T-helper 1 cell treated with Interleukin-12 subunit alpha and Interleukin-12 subunit beta and Interleukin-4 antibody, amounts not matched to agents 30 μg/mL and 1 μg/mL, for 36 hours (primary cell): ENCODE data around the gene CLIC1.

Source experiments
- H3K27ac Mint-ChIP-seq: one replicate; pipeline ENCODE4 v1.8.0; 2021; ENCODE audit warnings: mild to moderate bottlenecking, mixed read lengths
- H3K27me3 Mint-ChIP-seq: one replicate; pipeline ENCODE4 v1.8.0; 2021; ENCODE audit warnings: low read depth, mixed read lengths
- H3K36me3 Mint-ChIP-seq: one replicate; pipeline ENCODE4 v1.8.0; 2021; ENCODE audit warnings: low read depth, mixed read lengths
- H3K4me1 Mint-ChIP-seq: one replicate; pipeline ENCODE4 v1.8.0; 2021; ENCODE audit warnings: low read depth, mixed read lengths
- H3K4me3 Mint-ChIP-seq: one replicate; pipeline ENCODE4 v1.8.0; 2021; ENCODE audit warnings: mild to moderate bottlenecking, moderate library complexity, mixed read lengths
- H3K9me3 Mint-ChIP-seq: one replicate; pipeline ENCODE4 v1.8.0; 2021; ENCODE audit warnings: mixed read lengths

CLIC1 gene

DNA sequence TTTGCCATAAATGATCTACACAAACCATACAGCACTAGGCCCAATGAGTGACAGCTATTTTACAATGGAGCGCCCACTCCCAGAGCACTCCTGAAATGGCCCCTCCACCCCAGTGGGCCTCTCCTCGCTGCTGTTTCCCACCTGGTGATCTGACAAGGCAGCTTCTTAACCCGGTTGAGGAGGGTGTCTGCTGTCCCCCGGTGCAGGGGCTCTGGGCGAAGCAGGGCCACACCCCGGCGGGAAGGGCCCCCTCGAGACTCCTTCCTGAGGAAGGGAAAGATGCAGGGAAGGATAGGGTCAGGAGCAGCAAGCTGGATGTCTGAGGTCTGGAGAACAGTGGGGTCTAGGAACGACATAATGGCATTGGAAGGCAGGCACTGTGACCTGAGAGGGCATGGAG lies 43.4 kb downstream of the CLIC1 start:
- peaks cover 36% of the 10 kb centered on the region for H3K36me3 Mint-ChIP-seq
- no peak overlapping the region for H3K4me3 Mint-ChIP-seq

DNA sequence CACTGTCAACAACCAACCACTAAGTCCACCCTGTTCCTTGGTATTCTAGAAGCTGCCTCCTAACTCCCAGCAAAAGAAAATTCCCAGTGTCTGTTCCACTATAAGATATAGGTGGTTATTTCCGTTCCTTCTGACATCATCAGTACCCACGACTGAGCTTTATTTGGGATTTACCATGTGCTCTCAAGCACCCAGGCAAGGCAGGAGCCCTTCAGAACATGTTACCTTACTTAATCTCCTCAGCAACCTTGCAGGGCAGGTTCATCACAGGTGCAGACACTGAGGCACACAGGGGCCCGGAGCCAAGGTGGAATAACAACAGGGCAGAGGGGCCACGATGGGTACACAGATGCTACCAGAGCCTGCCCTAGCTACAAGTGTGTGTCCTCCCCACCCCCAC lies 44.0 kb downstream of the CLIC1 start:
- Mint-ChIP-seq H3K4me1 (peaks cover 3% of the 10 kb centered on the region), H3K9me3 (no peaks in the 10 kb centered on the region), H3K4me3 (no peak overlapping the region), H3K27me3 (no peaks in the 10 kb centered on the region), H3K36me3 (peaks cover 36% of the 10 kb centered on the region), H3K27ac (no peak overlapping the region)

More for the DNA sequence above, 43.4 kb downstream of the CLIC1 start:
- peaks cover 8% of the 10 kb centered on the region for H3K4me1 Mint-ChIP-seq
- H3K27me3 Mint-ChIP-seq: no peaks in the 10 kb centered on the region
- H3K27ac Mint-ChIP-seq: no peak overlapping the region
- no peaks in the 10 kb centered on the region for H3K9me3 Mint-ChIP-seq

DNA sequence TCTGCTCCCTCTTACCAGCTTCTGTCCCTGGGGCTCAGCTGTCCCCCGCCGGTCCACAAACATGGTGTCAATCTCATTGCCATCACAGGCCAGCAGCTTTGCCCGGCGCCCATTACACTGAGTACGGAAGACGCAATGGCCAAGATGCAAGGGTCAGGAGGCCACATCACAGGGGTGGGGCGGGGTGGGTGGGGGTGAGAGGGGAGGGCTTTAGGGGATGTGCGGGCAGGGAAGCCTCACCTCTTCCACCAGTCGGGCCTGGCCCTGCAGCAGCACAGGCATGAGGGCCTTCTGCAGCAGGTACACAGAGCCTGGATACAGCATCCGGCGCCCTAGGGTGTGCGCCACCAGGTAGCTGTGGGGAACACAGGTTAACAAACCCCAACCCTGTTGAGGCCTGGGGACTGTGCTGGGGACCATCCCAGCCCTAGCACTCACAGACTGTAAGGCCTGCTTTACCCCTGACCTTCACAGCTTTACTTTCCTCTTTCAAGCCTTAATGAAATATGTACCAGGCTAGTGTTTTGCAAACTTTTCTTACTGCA lies 44.7 kb downstream of the CLIC1 start:
- no peak overlapping the region for H3K4me3 Mint-ChIP-seq
- H3K36me3 Mint-ChIP-seq: peaks cover 34% of the 10 kb centered on the region
- no peak overlapping the region for H3K27ac Mint-ChIP-seq
- H3K4me1 Mint-ChIP-seq: no peaks in the 10 kb centered on the region
- no peaks in the 10 kb centered on the region for H3K9me3 Mint-ChIP-seq
- no peaks in the 10 kb centered on the region for H3K27me3 Mint-ChIP-seq

DNA sequence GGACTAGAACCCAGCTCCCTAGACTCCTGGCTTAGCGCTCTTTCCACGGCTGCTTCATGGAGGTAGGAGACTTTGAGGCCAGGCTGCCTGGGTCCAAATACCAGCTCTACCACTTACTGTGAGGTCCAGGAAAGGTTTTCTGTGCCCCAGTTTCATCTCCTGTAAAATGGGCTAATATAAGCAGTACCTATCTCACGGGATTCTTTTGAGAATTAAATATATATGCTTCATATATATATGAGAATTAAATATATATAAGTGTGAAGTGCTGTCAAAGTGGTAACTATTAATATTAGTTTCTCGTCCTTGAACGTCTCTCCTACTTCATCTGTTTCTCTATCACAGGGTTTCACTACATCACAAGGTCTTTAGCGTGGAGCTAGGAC lies 45.3 kb downstream of the CLIC1 start:
- H3K9me3 Mint-ChIP-seq: no peaks in the 10 kb centered on the region
- H3K36me3 Mint-ChIP-seq: peaks cover 36% of the 10 kb centered on the region
- no peaks in the 10 kb centered on the region for H3K4me1 Mint-ChIP-seq

DNA sequence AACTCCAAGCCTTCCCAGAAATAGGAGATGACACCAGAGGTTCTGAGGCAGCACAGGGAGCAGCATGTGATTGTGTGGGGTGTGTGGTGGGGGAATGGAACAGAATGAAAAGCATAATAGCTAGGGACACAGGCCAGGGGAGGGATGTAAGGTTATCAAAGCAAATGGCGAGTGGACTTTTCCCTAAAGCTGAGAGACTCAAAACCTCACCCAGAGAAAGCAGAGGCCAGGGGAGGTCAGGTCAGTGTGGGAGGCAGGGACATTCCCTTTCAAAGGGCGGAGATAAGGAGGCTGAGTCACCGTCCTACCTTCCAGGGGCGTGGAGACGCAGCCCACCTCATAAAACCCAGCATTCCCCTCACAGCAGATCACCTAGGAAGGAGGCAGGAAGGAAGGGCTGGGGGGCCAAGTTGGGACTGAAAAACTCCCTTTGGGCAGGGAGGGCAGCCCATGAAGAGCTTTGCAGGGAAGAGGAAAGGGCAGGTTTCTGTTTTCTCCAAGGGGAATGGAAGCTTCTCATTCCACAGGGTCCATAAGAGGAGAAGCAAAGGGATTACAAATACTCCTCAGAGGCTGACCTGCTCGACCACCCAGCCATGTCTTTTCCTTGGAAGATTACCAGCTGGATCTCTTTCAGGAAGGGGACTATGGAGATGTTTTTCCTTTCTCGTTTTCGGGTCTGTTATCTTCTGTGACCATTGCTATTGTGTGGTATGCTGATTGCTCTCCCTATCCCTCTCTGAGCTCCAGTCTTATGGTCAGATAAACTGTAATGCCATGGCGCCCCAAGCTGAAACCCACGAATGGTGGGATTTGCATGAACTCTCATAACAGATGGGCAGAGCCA lies 45.9 kb downstream of the CLIC1 start:
- Mint-ChIP-seq H3K27ac (no peak overlapping the region), H3K4me3 (no peak overlapping the region), H3K4me1 (no peaks in the 10 kb centered on the region), H3K27me3 (no peaks in the 10 kb centered on the region), H3K9me3 (no peaks in the 10 kb centered on the region), H3K36me3 (peaks cover 38% of the 10 kb centered on the region)

More for the DNA sequence above, 45.3 kb downstream of the CLIC1 start:
- H3K27me3 Mint-ChIP-seq: no peaks in the 10 kb centered on the region
- H3K27ac Mint-ChIP-seq: no peak overlapping the region
- no peak overlapping the region for H3K4me3 Mint-ChIP-seq

DNA sequence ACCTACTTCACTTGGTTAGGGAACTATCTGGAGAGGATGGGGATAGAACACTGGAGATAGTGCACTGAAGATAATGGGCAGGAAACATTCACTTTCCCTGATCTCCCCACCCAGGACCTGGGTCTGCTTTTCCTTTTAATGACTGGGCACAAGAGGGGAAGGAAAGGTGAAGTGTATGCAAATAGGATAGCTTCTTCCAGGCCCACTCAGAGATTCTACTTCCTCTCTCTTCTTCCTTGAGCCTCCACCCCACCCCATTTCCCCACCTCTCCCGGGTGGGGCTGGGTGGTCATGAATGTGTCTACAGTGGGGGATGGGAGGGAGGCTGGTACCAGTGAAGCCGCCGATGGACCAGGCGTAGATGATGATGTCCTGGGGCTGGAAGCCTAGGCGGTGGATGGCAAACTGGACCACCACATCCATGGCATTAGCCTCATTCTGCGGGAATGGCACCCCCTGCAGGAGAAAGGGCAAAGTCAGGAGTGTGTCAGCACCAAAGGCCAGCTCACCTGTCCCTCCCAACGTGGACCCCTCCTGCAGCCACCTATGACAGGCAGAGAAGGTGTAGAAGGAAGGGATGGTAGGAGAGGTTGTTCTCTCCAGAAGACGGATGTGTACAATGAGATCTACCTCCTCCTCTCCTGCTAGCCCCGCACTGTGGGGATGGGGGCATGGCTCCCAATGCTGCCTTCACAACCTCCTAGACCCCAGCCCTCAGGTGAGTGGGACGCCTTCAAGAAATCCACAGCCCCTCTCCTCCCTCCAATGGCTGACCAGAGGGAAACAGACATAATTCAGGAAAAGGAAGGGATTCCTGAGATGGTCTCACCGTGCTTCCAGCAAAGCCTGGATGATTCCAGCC lies 46.9 kb downstream of the CLIC1 start:
- Mint-ChIP-seq H3K36me3 (peaks cover 38% of the 10 kb centered on the region), H3K27ac (no peak overlapping the region), H3K4me3 (no peak overlapping the region), H3K4me1 (no peaks in the 10 kb centered on the region), H3K9me3 (no peaks in the 10 kb centered on the region), H3K27me3 (no peaks in the 10 kb centered on the region)

DNA sequence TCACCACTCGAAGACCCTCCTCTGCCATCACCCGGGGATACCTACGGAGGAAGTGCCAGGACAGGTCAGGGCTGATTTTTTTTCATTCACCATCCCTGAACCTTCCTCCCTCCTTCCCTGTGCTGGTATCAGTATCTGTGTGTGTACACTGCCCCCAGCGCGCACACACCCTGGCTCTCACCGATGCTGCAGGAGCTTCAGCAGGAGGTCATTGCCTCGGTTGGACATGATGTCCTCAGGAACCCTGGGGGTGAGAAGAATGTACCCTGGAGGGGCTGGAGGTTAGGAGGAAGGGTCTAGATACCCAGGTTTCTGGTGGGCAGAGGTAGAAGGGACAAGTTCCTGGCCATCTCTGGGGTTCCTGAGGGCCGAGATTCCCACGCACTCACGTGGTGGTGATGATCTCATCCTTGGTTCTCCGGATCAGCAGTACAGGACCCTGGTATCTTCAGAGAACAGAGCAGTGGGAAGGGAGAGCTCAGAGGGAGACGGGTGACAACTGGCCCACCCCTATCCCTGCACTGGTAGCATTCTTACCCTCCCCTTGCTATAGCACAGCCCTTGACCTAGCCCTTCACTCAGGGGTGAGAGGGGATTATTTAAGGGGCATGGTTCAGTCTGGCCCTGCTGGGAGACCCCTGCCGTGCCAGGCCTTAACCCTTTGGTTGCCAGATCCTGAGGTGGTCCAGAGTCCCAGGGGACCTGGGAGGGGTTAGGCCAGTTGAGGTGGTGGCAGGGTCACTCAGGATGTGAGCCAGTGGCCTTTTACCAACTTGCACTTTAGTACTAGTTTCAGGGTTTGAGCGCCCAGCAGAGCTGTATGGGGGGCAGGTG lies 48.3 kb downstream of the CLIC1 start:
- Mint-ChIP-seq H3K4me3 (no peak overlapping the region), H3K27ac (no peak overlapping the region), H3K27me3 (no peaks in the 10 kb centered on the region), H3K9me3 (no peaks in the 10 kb centered on the region), H3K4me1 (no peaks in the 10 kb centered on the region), H3K36me3 (peaks cover 37% of the 10 kb centered on the region)

DNA sequence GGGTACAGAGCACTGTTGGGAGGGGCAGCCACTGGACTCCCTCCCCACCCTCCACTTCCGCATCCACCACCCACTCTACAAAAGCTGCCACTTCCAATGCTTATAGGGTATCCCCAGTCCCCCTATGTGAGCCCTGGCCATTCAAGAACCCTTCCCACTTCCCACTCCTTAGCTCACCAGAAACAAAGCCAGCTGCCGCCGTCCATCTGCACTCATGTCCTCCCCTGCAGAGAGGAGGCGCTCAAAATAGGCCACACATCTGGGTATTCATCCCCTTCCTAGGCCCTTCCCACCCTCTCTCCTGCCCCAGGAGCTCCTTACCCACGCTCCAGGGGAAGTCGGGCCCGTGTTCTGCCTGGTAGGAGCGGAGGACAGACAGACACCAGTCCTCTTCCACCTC lies 49.0 kb downstream of the CLIC1 start:
- Mint-ChIP-seq H3K9me3 (no peaks in the 10 kb centered on the region), H3K27me3 (no peaks in the 10 kb centered on the region), H3K36me3 (peaks cover 31% of the 10 kb centered on the region), H3K27ac (no peak overlapping the region), H3K4me1 (no peaks in the 10 kb centered on the region), H3K4me3 (no peak overlapping the region)

DNA sequence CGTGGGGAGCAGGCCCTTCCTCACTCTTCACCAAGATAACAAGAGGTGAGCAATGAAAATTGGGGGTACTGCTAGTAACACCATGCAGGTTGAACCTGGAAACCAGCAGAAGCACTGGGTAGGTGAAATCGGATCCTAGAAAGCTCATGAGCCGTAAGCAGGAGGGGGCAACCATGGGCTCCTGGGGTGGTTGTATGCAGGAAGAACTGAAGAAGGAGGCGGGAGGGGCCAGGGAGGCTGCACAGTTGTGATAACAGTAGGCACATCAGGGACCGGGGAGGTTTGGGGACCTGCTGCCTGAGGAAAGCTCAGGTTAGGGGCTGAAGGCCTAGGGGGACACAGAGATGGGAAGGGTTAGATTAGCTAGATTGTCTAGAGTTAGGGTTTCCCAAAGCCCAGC lies 49.8 kb downstream of the CLIC1 start:
- peaks cover 1% of the 10 kb centered on the region for H3K4me1 Mint-ChIP-seq
- no peak overlapping the region for H3K27ac Mint-ChIP-seq
- no peaks in the 10 kb centered on the region for H3K9me3 Mint-ChIP-seq
- no peaks in the 10 kb centered on the region for H3K27me3 Mint-ChIP-seq
- no peak overlapping the region for H3K4me3 Mint-ChIP-seq
- peaks cover 31% of the 10 kb centered on the region for H3K36me3 Mint-ChIP-seq

DNA sequence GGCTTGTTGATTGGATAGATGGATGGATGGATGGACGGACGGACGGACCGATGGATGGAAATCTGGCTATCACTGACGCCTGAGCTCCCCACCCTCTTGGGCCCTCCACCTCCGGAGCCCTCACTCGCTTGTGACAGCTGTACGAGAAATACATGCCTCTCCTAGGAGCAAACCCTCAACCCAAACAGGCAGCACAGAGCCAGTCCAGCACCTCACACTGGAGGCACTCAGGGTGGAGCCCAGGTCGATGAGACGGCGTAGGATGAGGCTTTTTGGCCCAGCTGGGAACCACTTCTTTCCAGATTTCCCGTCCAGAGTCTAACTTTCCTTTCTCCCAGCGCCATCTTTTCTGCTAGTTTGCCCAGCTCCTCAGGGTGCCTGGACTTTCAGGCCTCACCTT lies 52.7 kb downstream of the CLIC1 start:
- H3K9me3 Mint-ChIP-seq: no peaks in the 10 kb centered on the region
- no peaks in the 10 kb centered on the region for H3K27me3 Mint-ChIP-seq
- peaks cover 19% of the 10 kb centered on the region for H3K36me3 Mint-ChIP-seq
- peaks cover 18% of the 10 kb centered on the region for H3K4me1 Mint-ChIP-seq
- no peak overlapping the region for H3K4me3 Mint-ChIP-seq
- H3K27ac Mint-ChIP-seq: no peak overlapping the region

DNA sequence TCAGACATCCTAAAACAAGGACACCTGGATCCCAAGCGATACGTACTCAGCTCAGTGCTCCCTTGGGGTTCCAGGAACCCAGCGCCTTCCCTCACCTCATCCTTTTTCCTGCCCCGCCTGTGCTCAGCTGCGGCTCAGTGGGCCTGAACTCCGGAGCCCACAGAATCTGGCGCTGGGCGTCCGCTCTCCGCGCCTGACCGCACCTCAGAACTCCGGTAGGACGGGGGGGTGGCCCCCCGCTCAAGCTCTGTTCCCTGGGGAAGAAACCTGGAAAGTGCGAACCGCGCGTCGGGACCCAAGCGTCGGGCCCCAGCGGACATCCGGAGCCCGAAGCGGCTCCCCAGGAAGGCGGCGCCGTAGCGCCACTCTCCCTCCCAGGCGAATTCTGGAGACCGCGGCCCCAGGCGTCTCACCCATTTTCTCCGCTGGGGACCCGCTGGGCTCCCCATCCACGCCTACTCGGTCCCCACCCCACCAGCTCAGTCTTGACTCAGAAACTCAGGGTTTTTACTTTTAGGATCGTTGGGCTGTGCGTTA lies 55.1 kb downstream of the CLIC1 start:
- no peaks in the 10 kb centered on the region for H3K27me3 Mint-ChIP-seq
- peak overlapping the region; percentile 76 for H3K27ac Mint-ChIP-seq

More for the DNA sequence above, 55.1 kb downstream of the CLIC1 start:
- peaks cover 8% of the 10 kb centered on the region for H3K36me3 Mint-ChIP-seq
- no peaks in the 10 kb centered on the region for H3K9me3 Mint-ChIP-seq
- peak overlapping the region; percentile 81 for H3K4me3 Mint-ChIP-seq
- peaks cover 24% of the 10 kb centered on the region for H3K4me1 Mint-ChIP-seq
